SU-DHL-6 (cell line): ENCODE results near the gene CELA1.

Experiments used
- H2AFZ ChIP-seq: fragments of 200-600 bp; sonication (generic); 2 replicates; pipeline ENCODE4 v1.6.1; 2014; ENCODE audit warnings: low read depth, mild to moderate bottlenecking, moderate library complexity, mixed read lengths, antibody characterized with exemption, low read length; ENCODE audit not compliant: severe bottlenecking
- H3F3A ChIP-seq: fragments of 200-600 bp; shearing (Covaris generic); 2 replicates; pipeline ENCODE4 v1.6.0; 2016; ENCODE audit warnings: antibody characterized with exemption, mild to moderate bottlenecking; ENCODE audit not compliant: insufficient read depth
- H3K27ac ChIP-seq: fragments of 200-600 bp; sonication (generic); 2 replicates; pipeline ENCODE4 v1.5.1; 2016; ENCODE audit warnings: low read depth, mild to moderate bottlenecking, low read length, moderate library complexity, mixed read lengths
- H3K27me3 ChIP-seq: fragments of 200-600 bp; sonication (generic), shearing (Covaris generic); 2 replicates; pipeline ENCODE4 v1.6.0; 2014; ENCODE audit warnings: mild to moderate bottlenecking, low read length
- H3K36me3 ChIP-seq: fragments of 200-600 bp; sonication (generic); 2 replicates; pipeline ENCODE4 v1.6.1; 2014; ENCODE audit warnings: mild to moderate bottlenecking, low read length, mixed read lengths
- H3K4me2 ChIP-seq: fragments of 300-600, 200-600 bp; shearing (Covaris generic), sonication (generic); 2 replicates; pipeline ENCODE4 v1.6.0; 2014; ENCODE audit warnings: low read length, low read depth, mild to moderate bottlenecking; ENCODE audit not compliant: poor library complexity, severe bottlenecking
- H3K4me3 ChIP-seq: fragments of 200-600 bp; sonication (generic); 2 replicates; pipeline ENCODE4 v1.5.1; 2014; ENCODE audit warnings: antibody characterized with exemption, low read length, mild to moderate bottlenecking, mixed read lengths; ENCODE audit not compliant: insufficient read depth, poor library complexity, severe bottlenecking
- H3K79me2 ChIP-seq: fragments of 200-600 bp; sonication (generic); 2 replicates; pipeline ENCODE4 v1.6.1; 2014; ENCODE audit warnings: mild to moderate bottlenecking, low read length, moderate library complexity; ENCODE audit not compliant: insufficient read depth
- H3K9ac ChIP-seq: fragments of 200-600 bp; sonication (generic); 2 replicates; pipeline ENCODE4 v1.7.0; 2014; ENCODE audit warnings: mild to moderate bottlenecking, low read length
- H3K9me2 ChIP-seq: fragments of 200-600 bp; sonication (generic); replicated peaks from 2 replicates; pipeline ENCODE4 v1.6.1; 2014; ENCODE audit warnings: low read length; ENCODE audit not compliant: insufficient read depth
- H3K9me3 ChIP-seq: fragments of 200-600 bp; sonication (generic); 2 replicates; pipeline ENCODE4 v1.6.1; 2014; ENCODE audit warnings: low read length, mixed read lengths; ENCODE audit not compliant: insufficient read depth
- H4K20me1 ChIP-seq: fragments of 200-600 bp; sonication (generic); 2 replicates; pipeline ENCODE4 v1.6.1; 2014; ENCODE audit warnings: low read depth, mild to moderate bottlenecking, antibody characterized with exemption, low read length, moderate library complexity, mixed read lengths
- EZH2phosphoT487 ChIP-seq: fragments of 200-600 bp; sonication (generic), shearing (Covaris generic); conservative IDR thresholded peaks from 2 replicates; pipeline ENCODE4 v1.6.1; 2018; ENCODE audit warnings: mild to moderate bottlenecking, antibody characterized with exemption, low read length, moderate library complexity, mixed read lengths
- TF ChIP-seq, protein P1 (sequence below): fragments of 200-600 bp; sonication (generic); IDR thresholded peaks from one replicate; pipeline ENCODE4 v1.5.1; 2017; ENCODE audit warnings: antibody characterized with exemption, mild to moderate bottlenecking, low read length, moderate library complexity; ENCODE audit not compliant: insufficient read depth, poor library complexity, severe bottlenecking

The CELA1 gene

DNA sequence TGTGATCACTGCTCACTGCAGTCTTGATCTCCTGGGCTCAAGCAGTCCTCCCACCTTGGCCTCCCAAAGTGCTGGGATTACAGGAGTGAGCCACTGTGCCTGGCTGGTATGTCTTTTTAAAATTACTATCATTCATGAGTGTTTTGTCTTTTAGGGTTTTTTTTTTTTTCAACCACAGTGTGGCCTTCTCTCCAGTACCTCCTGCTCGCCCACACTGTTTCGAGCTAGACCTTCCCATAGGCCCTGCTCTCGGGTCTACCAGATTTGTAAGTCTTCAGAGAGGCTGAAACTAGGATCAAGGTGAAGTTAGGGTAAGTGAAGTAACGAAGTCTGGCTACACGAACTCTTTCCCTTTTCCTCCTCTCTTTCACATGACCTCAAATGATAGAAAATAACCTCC, 24.0 kb downstream of the CELA1 start:
- Histone ChIP-seq H3K9ac (no peak overlapping the region), H3K36me3 (no peaks in the 10 kb centered on the region), H3K4me3 (no peak overlapping the region), H3K27ac (no peak overlapping the region), H3F3A (no peaks in the 10 kb centered on the region), H4K20me1 (no peaks in the 10 kb centered on the region), H3K4me2 (no peak overlapping the region), H3K79me2 (no peaks in the 10 kb centered on the region), H2AFZ (no peak overlapping the region), H3K27me3 (no peaks in the 10 kb centered on the region; the same call in 1 of the 2 replicates), H3K9me2 (no peaks in the 10 kb centered on the region), H3K9me3 (no peaks in the 10 kb centered on the region)
- TF ChIP-seq, protein P1, sequence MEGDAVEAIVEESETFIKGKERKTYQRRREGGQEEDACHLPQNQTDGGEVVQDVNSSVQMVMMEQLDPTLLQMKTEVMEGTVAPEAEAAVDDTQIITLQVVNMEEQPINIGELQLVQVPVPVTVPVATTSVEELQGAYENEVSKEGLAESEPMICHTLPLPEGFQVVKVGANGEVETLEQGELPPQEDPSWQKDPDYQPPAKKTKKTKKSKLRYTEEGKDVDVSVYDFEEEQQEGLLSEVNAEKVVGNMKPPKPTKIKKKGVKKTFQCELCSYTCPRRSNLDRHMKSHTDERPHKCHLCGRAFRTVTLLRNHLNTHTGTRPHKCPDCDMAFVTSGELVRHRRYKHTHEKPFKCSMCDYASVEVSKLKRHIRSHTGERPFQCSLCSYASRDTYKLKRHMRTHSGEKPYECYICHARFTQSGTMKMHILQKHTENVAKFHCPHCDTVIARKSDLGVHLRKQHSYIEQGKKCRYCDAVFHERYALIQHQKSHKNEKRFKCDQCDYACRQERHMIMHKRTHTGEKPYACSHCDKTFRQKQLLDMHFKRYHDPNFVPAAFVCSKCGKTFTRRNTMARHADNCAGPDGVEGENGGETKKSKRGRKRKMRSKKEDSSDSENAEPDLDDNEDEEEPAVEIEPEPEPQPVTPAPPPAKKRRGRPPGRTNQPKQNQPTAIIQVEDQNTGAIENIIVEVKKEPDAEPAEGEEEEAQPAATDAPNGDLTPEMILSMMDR = no peak
- TF ChIP-seq EZH2phosphoT487 = no peak

DNA sequence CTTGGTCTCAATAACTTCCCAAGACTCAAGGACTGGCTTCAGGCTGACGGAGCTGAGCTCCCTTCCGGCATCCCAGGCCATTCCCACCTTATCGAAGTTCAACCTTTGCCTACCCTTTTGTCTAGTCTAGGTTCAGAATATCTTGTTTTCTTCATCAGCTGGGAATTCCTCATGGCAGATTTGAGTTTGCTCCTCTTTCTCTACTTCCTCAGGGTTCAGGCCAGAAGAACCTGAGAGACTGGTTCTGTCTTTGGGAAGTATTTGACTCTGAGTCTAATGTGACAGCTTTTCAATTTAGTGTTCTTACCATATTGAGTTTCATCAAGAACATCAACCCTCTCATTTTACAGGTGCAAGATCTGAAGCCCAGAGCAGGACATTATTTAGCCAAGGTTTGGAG, 24.6 kb downstream of the CELA1 start:
- Histone ChIP-seq H3K27me3 (no peaks in the 10 kb centered on the region; the same call in 1 of the 2 replicates), H3K79me2 (no peaks in the 10 kb centered on the region), H3F3A (no peaks in the 10 kb centered on the region), H3K4me2 (no peak overlapping the region), H4K20me1 (no peaks in the 10 kb centered on the region), H3K9me3 (no peaks in the 10 kb centered on the region), H2AFZ (no peak overlapping the region), H3K27ac (no peak overlapping the region), H3K9me2 (no peaks in the 10 kb centered on the region), H3K4me3 (no peak overlapping the region), H3K36me3 (no peaks in the 10 kb centered on the region), H3K9ac (no peak overlapping the region)
- no peak for TF ChIP-seq EZH2phosphoT487
- TF ChIP-seq, protein P1 = no peak

DNA sequence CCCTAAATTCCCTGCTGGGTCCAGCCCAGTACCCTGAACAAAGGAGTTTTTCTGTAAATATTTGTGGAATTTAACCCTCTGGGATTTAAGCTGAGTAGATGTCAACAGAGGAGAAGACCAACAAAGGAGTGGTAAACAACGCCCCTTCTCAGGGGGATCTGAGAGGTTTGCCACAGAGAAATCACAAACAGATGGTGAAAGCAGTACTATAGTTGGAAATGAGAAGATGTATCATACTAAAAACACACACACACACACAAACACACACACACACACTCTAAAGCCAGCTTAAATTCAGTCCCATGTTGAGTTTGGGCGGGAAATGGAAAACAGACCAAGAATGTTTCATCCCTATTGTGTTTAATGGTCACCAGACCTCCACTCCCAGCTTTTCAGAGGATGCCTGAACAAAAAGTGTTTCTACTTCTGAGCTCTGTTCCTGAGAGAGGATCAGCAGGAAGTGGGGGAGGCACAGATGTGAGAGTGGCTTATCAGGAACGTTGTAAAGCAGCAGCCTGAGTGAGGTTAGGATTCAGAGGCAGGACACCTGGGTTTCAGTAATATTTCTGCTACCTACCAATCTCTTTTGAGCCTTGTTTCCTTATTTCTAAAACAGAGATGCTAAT, 25.7 kb downstream of the CELA1 start:
- no peak overlapping the region for H3K27ac ChIP-seq
- no peak overlapping the region for H3K4me3 ChIP-seq
- H3K9me3 ChIP-seq = no peaks in the 10 kb centered on the region
- no peaks in the 10 kb centered on the region for H3K9me2 ChIP-seq
- no peak overlapping the region for H3K9ac ChIP-seq
- H3K79me2 ChIP-seq = no peaks in the 10 kb centered on the region
- H3K4me2 ChIP-seq = no peak overlapping the region
- H4K20me1 ChIP-seq = no peaks in the 10 kb centered on the region
- TF ChIP-seq, protein P1 = no peak
- TF ChIP-seq EZH2phosphoT487 = no peak
- H3K36me3 ChIP-seq = no peaks in the 10 kb centered on the region
- H3F3A ChIP-seq = no peaks in the 10 kb centered on the region
- no peak overlapping the region for H2AFZ ChIP-seq
- no peaks in the 10 kb centered on the region; the same call in 1 of the 2 replicates for H3K27me3 ChIP-seq
